Activated CD4-positive, alpha-beta T cell treated with anti-CD3 and anti-CD28 coated beads for 1 hour (primary cell): ENCODE results near the gene TOX2.

Source experiments
- DNase-seq: peaks from one replicate; pipeline ENCODE4 v3.0.0-alpha.2; 2020

TOX2 gene

DNA sequence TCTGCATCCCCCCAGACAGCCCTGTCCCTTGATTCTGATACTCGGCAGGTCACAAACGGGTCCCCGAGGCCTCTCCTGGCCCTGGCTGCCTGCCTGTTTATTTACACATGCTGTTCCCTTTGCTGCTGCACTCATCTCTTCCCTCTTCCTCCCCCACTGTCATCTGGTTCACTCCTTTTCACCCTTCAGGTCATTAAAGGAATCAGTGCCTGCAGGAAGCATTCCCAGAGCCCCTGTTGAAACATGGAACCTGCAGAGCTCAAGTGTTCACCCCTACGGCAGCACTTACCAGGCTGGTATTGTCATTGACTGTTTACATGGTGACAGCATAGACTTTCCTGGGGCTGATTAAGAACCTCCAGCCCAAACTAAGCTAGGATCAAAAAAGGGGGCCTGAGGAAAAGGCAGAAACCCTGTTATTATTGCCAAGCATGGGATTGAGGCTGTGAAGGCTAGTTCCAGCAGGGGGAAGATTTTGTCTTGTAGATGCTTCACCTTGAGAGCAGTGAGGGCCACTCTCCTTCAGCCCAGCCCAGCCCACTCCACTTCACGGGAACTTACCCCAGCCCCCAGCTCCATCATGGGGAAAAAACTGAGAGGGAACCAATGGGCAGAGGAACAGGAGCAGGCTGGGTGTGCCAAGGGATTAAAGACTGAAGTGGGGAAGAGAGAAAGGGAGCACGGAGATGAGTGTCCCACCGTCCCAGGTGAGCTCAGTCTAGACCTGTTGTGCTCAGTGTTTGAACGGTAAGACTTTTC lies 199.1 kb downstream of the TOX2 start:
- DNase-seq = no peak

DNA sequence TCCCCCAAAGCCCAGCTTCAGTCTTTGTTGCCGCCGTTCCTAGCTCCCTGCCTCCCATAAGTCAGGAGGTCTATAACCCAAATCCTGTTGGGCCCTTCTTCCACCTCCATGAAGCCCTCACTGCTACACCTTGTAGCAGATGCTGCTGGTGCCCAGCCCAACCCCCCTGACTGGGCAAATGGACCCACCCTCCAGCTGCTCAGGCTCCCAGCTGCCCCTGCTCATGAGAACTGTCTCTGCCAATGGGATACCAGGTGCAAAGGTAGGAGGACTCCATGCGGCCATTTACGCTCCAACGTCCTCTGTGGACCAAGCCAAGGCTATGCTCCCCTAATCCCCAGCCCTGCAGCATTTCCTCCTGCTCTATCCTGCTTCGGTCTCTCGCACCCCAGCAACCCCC lies 200.5 kb downstream of the TOX2 start:
- DNase-seq = no peak

DNA sequence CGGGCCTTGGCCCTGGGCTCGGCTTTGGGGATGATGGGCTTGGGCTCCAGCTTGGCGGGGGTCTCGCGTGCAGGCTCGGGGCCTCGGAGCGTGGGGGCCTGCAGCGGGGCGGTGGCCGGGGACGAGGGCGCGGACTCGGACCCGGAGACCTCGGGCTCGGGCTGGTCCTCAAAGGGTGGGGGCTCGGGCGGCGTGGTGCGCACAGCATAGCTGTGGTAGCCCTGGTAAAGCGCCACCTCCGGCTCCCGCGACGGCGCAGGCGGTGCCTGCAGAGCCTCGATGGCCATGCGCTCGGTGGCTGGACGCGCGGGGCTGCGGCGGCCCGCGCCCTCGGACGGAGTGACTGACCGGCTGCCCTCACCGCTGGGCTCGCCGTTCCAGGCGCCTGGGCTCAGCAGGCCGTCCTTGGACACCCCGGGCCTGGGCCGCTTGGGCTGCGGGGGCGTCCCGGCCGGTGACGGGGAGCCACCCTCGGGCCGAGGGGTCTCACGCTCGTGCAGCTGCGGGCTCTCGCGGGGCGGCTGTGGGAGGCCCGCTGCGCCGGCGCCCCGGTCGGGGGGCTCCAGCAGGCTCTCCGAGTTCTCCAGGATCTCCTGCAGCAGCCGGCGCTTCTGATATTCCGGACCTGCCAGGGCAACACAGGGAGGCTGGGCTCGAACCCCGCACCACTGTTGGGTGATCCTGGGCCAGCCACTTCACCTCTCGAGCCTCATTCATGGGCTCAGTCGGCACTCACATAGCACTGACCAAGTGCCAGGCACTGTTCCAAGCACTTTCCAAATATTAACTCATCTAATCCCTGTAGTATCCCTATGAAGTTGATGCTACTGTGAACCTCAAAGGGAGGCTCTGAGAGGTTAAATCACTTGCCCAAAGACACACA lies 201.4 kb downstream of the TOX2 start:
- DNase-seq = no peak

DNA sequence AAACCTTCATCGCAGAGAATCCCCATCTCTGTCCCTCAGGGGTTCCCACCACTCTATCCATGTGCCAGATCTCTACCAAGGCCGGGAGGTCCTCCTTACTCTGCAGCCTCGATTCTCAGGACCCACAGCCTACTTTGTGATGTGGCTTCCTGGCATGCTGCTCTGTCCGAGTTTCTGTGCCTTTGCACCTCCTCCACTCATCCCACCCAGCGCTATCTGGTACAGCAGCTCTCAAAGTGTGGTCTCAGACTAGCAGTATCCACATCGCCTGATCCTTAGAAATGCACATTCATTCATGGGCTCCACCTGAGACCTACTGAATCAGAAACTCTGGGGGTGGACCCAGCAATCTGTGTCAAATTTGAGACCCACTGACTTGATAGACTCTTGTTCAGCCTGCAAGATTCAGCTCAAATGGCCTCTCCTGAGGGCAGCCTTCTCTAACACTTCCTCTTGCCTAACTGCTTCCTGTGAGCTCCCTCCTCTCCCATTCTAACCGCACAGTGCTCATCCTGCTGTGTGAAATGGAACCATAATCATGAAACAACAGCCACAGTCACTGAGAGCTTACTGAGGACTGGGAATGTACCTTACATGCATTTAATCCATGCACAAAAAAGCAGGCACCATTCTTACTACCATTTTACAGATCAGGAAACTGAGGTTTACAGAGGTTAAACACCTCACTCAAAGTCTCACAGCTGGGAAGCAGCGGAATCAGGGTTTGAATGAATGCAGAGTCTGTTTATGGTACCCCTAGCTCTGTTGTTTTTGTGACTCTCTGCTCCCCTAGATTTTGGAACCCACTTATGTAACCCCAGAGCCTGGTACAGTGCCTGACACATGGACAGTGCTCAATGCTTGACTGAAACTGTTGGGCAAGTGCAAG lies 202.9 kb downstream of the TOX2 start:
- DNase-seq = no peak

DNA sequence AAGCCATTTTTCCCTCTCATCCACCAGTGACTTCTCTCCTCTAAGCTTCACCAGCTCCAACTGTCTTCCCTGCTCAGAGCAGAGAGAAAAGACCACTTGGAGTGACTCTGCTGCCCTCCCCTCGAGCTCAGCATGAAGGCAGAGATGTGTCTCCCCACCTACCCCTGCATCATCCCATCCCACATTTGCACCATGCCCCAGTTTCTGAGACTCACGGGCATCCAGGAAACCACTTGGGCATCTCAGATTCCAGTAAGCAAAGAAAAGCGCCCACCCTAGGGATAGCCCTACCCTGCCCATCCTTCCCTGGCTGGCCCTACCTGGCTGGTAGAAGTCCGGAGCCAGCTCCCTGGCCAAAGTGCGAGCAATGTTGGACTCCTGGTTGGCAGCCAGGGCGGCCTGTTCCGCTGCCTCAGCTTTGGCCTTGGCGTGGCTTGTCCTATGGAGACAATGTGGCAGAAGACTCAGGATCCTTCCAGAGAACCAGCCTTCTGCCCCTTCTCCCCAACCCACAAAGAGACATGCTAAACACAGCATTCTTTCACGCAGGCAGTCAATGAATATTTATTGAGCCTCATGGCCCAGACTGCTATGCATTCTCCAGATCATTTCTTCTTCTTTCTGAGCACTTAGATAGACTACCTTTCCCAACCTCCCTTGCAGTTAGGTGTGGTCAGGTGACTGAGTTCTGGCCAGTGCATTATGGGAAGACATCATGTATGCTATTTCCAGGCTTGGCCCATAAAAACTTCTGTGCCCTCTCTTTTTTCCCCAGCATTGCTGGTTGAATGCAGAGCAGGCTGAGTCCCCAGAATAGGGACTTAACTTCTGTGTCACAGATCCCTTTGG lies 203.8 kb downstream of the TOX2 start:
- DNase-seq = no peak
